Measurements from ENCODE around the gene HSPA2. TPM values are rescaled to one million over a fixed set of nuclear protein-coding genes. Genes with fewer than 3 reads are reported as not detected.

HSPA2 gene
- total and polyA plus RNA-seq, 2 of the 13 experiments (the other 11 are each of a cell fraction or from before 2014, with no cell fraction given): 0.15 to 0.27 TPM

DNA sequence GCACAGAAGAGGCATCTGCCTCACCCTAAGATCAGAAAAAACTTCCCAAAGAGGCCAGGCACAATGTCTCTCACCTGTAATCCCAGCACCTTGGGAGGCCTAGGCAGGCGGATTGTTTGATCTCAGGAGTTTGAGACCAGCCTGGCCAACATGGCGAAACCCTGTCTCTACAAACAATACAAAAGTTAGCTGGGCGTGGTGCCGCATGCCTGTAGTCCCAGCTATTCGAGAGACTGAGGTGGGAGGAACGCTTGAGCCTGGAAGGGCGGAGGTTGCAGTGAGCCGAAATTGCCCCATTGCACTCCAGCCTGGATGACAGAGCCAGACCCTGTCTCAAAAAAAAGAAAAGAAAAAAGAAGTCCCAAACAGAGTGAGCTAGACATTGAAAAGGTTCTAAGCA is 31.5 kb upstream of the HSPA2 start (continued):
- TF ChIP-seq, protein P1, sequence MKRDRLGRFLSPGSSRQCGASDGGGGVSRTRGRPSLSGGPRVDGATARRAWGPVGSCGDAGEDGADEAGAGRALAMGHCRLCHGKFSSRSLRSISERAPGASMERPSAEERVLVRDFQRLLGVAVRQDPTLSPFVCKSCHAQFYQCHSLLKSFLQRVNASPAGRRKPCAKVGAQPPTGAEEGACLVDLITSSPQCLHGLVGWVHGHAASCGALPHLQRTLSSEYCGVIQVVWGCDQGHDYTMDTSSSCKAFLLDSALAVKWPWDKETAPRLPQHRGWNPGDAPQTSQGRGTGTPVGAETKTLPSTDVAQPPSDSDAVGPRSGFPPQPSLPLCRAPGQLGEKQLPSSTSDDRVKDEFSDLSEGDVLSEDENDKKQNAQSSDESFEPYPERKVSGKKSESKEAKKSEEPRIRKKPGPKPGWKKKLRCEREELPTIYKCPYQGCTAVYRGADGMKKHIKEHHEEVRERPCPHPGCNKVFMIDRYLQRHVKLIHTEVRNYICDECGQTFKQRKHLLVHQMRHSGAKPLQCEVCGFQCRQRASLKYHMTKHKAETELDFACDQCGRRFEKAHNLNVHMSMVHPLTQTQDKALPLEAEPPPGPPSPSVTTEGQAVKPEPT (CRISPR knock-in tag; IDR thresholded peaks at IDR 0.05; ENCODE audit: low read depth): no peak
- TF ChIP-seq ZNF644 (CRISPR knock-in tag; IDR thresholded peaks at IDR 0.05; ENCODE audit: low read depth) (peak; percentile 66), CHD2 (IDR thresholded peaks at IDR 0.05; ENCODE audit: low read depth, low read length) (no peak), ZNF10 (CRISPR knock-in tag; IDR thresholded peaks at IDR 0.05; ENCODE audit: borderline replicate concordance, low read depth) (no peak), TBX3 (IDR thresholded peaks at IDR 0.05; ENCODE audit: borderline replicate concordance) (no peak), SCMH1 (CRISPR knock-in tag; IDR thresholded peaks at IDR 0.05; ENCODE audit: borderline replicate concordance) (no peak), SALL2 (CRISPR knock-in tag; IDR thresholded peaks at IDR 0.05) (no peak), ZZZ3 (CRISPR knock-in tag; IDR thresholded peaks at IDR 0.05; ENCODE audit: borderline replicate concordance) (no peak), TCF7 (IDR thresholded peaks at IDR 0.05; ENCODE audit: low read depth) (0 out of 2 replicates have a peak, but pooled peaks have one; percentile 18), ZNF713 (CRISPR knock-in tag; IDR thresholded peaks at IDR 0.05) (no peak), SOX6 (IDR thresholded peaks at IDR 0.05) (no peak), SOX6 (CRISPR knock-in tag; IDR thresholded peaks at IDR 0.05) (peak; percentile 29; the same call in 1 of the 2 replicates), ZBTB20 (CRISPR knock-in tag; IDR thresholded peaks at IDR 0.05; ENCODE audit: borderline replicate concordance, low read depth) (no peak), NR3C1 (CRISPR knock-in tag; IDR thresholded peaks at IDR 0.05) (no peak), RXRB (CRISPR knock-in tag; IDR thresholded peaks at IDR 0.05; ENCODE audit: borderline replicate concordance) (no peak)
- TF ChIP-seq, protein P2, sequence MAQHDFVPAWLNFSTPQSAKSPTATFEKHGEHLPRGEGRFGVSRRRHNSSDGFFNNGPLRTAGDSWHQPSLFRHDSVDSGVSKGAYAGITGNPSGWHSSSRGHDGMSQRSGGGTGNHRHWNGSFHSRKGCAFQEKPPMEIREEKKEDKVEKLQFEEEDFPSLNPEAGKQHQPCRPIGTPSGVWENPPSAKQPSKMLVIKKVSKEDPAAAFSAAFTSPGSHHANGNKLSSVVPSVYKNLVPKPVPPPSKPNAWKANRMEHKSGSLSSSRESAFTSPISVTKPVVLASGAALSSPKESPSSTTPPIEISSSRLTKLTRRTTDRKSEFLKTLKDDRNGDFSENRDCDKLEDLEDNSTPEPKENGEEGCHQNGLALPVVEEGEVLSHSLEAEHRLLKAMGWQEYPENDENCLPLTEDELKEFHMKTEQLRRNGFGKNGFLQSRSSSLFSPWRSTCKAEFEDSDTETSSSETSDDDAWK (CRISPR knock-in tag; IDR thresholded peaks at IDR 0.05): no peak
